ENCODE results near the gene SLC17A4. TPM values are rescaled to one million over a fixed set of nuclear protein-coding genes. Genes with fewer than 3 reads are reported as not detected.

The SLC17A4 gene
- total RNA-seq, 2 donors from 2014 or later = not detected

GRCh38 chr6:25777031-25777430 lies 22.5 kb downstream of the SLC17A4 start:
- TF ChIP-seq CTCF (conservative IDR thresholded peaks at IDR 0.05) = no peak
- H3K27me3 ChIP-seq (ENCODE audit: control insufficient read depth, insufficient read depth, low read length, poor library complexity, severe bottlenecking) = no peaks in the 10 kb centered on the region
- no peaks in the 10 kb centered on the region for H3K27me3 Mint-ChIP-seq (ENCODE audit: insufficient read depth)
- H3K27ac ChIP-seq (ENCODE audit: low read depth, low read length) = no peak overlapping the region
- no peak overlapping the region for H3K4me3 Mint-ChIP-seq
- no peaks in the 10 kb centered on the region for H3K36me3 Mint-ChIP-seq (ENCODE audit: low read depth)
- no peak for DNase-seq
- no peaks in the 10 kb centered on the region for H3K9me3 Mint-ChIP-seq
- H3K4me3 ChIP-seq (ENCODE audit: low read length) = no peak overlapping the region
- no peaks in the 10 kb centered on the region for H3K9me3 ChIP-seq (ENCODE audit: control insufficient read depth, low read length)
- H3K4me1 Mint-ChIP-seq = peaks cover 6% of the 10 kb centered on the region
- no peak overlapping the region for H3K27ac Mint-ChIP-seq
- H3K9ac ChIP-seq (ENCODE audit: extremely low read depth, low read length, poor library complexity, severe bottlenecking) = no peak overlapping the region
- no peaks in the 10 kb centered on the region for H3K36me3 ChIP-seq (ENCODE audit: control insufficient read depth, insufficient read depth, low read length)
- WGBS, 2 experiments (ENCODE audit: insufficient coverage in 1 of 2, insufficient read length in 1 of 2) = 88 to 95% methylated on average over 2 of the region's 2 CpGs
- H3K4me1 ChIP-seq (ENCODE audit: control insufficient read depth, insufficient read depth, low read length) = no peaks in the 10 kb centered on the region

- Mint-ChIP-seq H3K27ac (no peak overlapping the region), H3K4me3 (no peak overlapping the region), H3K36me3 (ENCODE audit: low read depth) (no peaks in the 10 kb centered on the region), H3K4me1 (peaks cover 6% of the 10 kb centered on the region), H3K9me3 (no peaks in the 10 kb centered on the region), H3K27me3 (ENCODE audit: insufficient read depth) (no peaks in the 10 kb centered on the region)
- H3K27ac ChIP-seq (ENCODE audit: low read depth, low read length) = no peak overlapping the region
- H3K9ac ChIP-seq (ENCODE audit: extremely low read depth, low read length, poor library complexity, severe bottlenecking) = no peak overlapping the region
- WGBS, 2 experiments (ENCODE audit: insufficient coverage in 1 of 2, insufficient read length in 1 of 2) = 87 to 93% methylated on average over 2 of the region's 4 CpGs
- no peak for DNase-seq
- no peak overlapping the region for H3K4me3 ChIP-seq (ENCODE audit: low read length)
- no peaks in the 10 kb centered on the region for H3K27me3 ChIP-seq (ENCODE audit: control insufficient read depth, insufficient read depth, low read length, poor library complexity, severe bottlenecking)
- no peak for TF ChIP-seq CTCF (conservative IDR thresholded peaks at IDR 0.05)
- no peaks in the 10 kb centered on the region for H3K4me1 ChIP-seq (ENCODE audit: control insufficient read depth, insufficient read depth, low read length)
- no peaks in the 10 kb centered on the region for H3K36me3 ChIP-seq (ENCODE audit: control insufficient read depth, insufficient read depth, low read length)
- no peaks in the 10 kb centered on the region for H3K9me3 ChIP-seq (ENCODE audit: control insufficient read depth, low read length)
These were observed 23.5 kb downstream of the SLC17A4 start for GRCh38 chr6:25777856-25778649.

GRCh38 chr6:25781134-25781533 lies 26.6 kb downstream of the SLC17A4 start:
- Histone ChIP-seq H3K27ac (ENCODE audit: low read depth, low read length) (no peak overlapping the region), H3K36me3 (ENCODE audit: control insufficient read depth, insufficient read depth, low read length) (no peaks in the 10 kb centered on the region), H3K9ac (ENCODE audit: extremely low read depth, low read length, poor library complexity, severe bottlenecking) (no peak overlapping the region), H3K4me3 (ENCODE audit: low read length) (no peak overlapping the region), H3K27me3 (ENCODE audit: control insufficient read depth, insufficient read depth, low read length, poor library complexity, severe bottlenecking) (no peaks in the 10 kb centered on the region), H3K9me3 (ENCODE audit: control insufficient read depth, low read length) (no peaks in the 10 kb centered on the region), H3K4me1 (ENCODE audit: control insufficient read depth, insufficient read depth, low read length) (no peaks in the 10 kb centered on the region)
- no peak for DNase-seq
- Mint-ChIP-seq H3K4me1 (no peaks in the 10 kb centered on the region), H3K27me3 (ENCODE audit: insufficient read depth) (no peaks in the 10 kb centered on the region), H3K27ac (no peak overlapping the region), H3K9me3 (no peaks in the 10 kb centered on the region), H3K36me3 (ENCODE audit: low read depth) (no peaks in the 10 kb centered on the region), H3K4me3 (no peak overlapping the region)
- WGBS, 2 experiments (ENCODE audit: insufficient coverage in 1 of 2, insufficient read length in 1 of 2) = 88 to 100% methylated on average over 1 of the region's 1 CpG
- no peak for TF ChIP-seq CTCF (conservative IDR thresholded peaks at IDR 0.05)
